Measurements from ENCODE around the gene MAP2K5. TPM values are rescaled to one million over a fixed set of nuclear protein-coding genes. Genes with fewer than 3 reads are reported as not detected.

The MAP2K5 gene
- total RNA-seq, 1 experiment from 2014 or later = 13.6 TPM

- ChIA-PET POLR2A (no interaction called here), CTCF (interaction anchor here (0.6 to 2.4 kb wide), 18 partner anchors 11 to 889 kb away, joined by 3 to 31 read pairs (median 4); partner anchors contain the start of gene SKOR1)
- ATAC-seq (no peak), DNase-seq (ENCODE audit: low spot score) (peak; percentile 47)
- Mint-ChIP-seq H3K27ac (no peak overlapping the region), H3K36me3 (peaks cover 2% of the 10 kb centered on the region; the same call in 1 of the 2 replicates), H3K4me1 (peaks cover 44% of the 10 kb centered on the region), H3K4me3 (peak overlapping the region; percentile 73), H3K27me3 (ENCODE audit: low read depth) (peaks cover 90% of the 10 kb centered on the region), H3K9me3 (no peaks in the 10 kb centered on the region)
- no peak for TF ChIP-seq HMGXB4 (CRISPR knock-in tag; IDR thresholded peaks at IDR 0.05)
- TF ChIP-seq, protein P1, sequence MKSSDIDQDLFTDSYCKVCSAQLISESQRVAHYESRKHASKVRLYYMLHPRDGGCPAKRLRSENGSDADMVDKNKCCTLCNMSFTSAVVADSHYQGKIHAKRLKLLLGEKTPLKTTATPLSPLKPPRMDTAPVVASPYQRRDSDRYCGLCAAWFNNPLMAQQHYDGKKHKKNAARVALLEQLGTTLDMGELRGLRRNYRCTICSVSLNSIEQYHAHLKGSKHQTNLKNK (CRISPR knock-in tag; IDR thresholded peaks at IDR 0.05) = no peak
- TF ChIP-seq E2F1 (CRISPR knock-in tag; IDR thresholded peaks at IDR 0.05) = no peak
- TF ChIP-seq TEAD4 (CRISPR knock-in tag; IDR thresholded peaks at IDR 0.05) = no peak
- no peak for TF ChIP-seq ZNF138 (CRISPR knock-in tag; conservative IDR thresholded peaks at IDR 0.05)
- TF ChIP-seq OVOL2 (CRISPR knock-in tag; IDR thresholded peaks at IDR 0.05; ENCODE audit: borderline replicate concordance) = no peak
- TF ChIP-seq, protein P2, sequence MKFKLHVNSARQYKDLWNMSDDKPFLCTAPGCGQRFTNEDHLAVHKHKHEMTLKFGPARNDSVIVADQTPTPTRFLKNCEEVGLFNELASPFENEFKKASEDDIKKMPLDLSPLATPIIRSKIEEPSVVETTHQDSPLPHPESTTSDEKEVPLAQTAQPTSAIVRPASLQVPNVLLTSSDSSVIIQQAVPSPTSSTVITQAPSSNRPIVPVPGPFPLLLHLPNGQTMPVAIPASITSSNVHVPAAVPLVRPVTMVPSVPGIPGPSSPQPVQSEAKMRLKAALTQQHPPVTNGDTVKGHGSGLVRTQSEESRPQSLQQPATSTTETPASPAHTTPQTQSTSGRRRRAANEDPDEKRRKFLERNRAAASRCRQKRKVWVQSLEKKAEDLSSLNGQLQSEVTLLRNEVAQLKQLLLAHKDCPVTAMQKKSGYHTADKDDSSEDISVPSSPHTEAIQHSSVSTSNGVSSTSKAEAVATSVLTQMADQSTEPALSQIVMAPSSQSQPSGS (CRISPR knock-in tag; IDR thresholded peaks at IDR 0.05; ENCODE audit: borderline replicate concordance, low read depth) = no peak
- no peak for TF ChIP-seq GRHL2 (CRISPR knock-in tag; IDR thresholded peaks at IDR 0.05; ENCODE audit: insufficient replicate concordance, severe bottlenecking)
- TF ChIP-seq RELA (CRISPR knock-in tag; IDR thresholded peaks at IDR 0.05; ENCODE audit: borderline replicate concordance) = no peak
- no peak for TF ChIP-seq TCF7 (CRISPR knock-in tag; IDR thresholded peaks at IDR 0.05; ENCODE audit: low read depth)
- no peak for TF ChIP-seq IRF1 (CRISPR knock-in tag; IDR thresholded peaks at IDR 0.05)
- TF ChIP-seq SOX15 (CRISPR knock-in tag; IDR thresholded peaks at IDR 0.05) = no peak
Observed at GRCh38 chr15:67836134-67836455, 293.6 kb downstream of the MAP2K5 start.

DNA sequence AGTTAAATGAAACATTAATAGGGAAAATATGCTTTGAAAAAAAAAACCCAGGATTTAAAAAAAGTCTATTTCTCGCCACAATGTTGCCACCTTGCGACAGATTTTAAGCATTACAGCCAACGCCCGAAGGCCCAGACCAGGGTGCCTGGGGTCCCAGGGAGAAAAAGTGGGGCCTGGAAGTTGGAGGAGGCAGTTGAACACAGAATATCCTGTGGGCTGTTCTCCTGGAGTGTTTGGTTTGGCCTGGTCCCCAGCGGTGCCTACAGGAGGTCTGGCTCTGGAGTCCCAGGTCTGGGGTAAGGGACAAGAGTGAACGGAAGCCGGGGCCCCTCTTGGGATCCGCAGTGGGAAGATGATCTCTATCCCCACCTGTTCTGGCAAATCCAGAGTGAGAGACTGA is 294.0 kb downstream of the MAP2K5 start:
- peaks cover 90% of the 10 kb centered on the region for H3K27me3 Mint-ChIP-seq (ENCODE audit: low read depth)
- no peak overlapping the region; the same call in 1 of the 2 replicates for H3K27ac Mint-ChIP-seq
- H3K36me3 Mint-ChIP-seq = peaks cover 2% of the 10 kb centered on the region; the same call in 1 of the 2 replicates
- H3K9me3 Mint-ChIP-seq = no peaks in the 10 kb centered on the region
- ChIA-PET CTCF (interaction anchor here (0.8 to 2.4 kb wide), 14 partner anchors 12 to 890 kb away, joined by 3 to 31 read pairs (median 5); partner anchors contain the start of gene SKOR1), POLR2A (no interaction called here)
- no peak for ATAC-seq
- peak overlapping the region; percentile 73 for H3K4me3 Mint-ChIP-seq
- peak; percentile 70 for DNase-seq (ENCODE audit: low spot score)
- peaks cover 48% of the 10 kb centered on the region for H3K4me1 Mint-ChIP-seq
- TF ChIP-seq, protein P3, sequence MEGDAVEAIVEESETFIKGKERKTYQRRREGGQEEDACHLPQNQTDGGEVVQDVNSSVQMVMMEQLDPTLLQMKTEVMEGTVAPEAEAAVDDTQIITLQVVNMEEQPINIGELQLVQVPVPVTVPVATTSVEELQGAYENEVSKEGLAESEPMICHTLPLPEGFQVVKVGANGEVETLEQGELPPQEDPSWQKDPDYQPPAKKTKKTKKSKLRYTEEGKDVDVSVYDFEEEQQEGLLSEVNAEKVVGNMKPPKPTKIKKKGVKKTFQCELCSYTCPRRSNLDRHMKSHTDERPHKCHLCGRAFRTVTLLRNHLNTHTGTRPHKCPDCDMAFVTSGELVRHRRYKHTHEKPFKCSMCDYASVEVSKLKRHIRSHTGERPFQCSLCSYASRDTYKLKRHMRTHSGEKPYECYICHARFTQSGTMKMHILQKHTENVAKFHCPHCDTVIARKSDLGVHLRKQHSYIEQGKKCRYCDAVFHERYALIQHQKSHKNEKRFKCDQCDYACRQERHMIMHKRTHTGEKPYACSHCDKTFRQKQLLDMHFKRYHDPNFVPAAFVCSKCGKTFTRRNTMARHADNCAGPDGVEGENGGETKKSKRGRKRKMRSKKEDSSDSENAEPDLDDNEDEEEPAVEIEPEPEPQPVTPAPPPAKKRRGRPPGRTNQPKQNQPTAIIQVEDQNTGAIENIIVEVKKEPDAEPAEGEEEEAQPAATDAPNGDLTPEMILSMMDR (IDR thresholded peaks at IDR 0.05) = peak; percentile 71
- TF ChIP-seq, protein P1 (CRISPR knock-in tag; IDR thresholded peaks at IDR 0.05) = no peak

- H3K4me3 Mint-ChIP-seq = no peak overlapping the region
- H3K9me3 Mint-ChIP-seq = no peaks in the 10 kb centered on the region
- ChIA-PET CTCF (no interaction called here), POLR2A (no interaction called here)
- ATAC-seq (no peak), DNase-seq (ENCODE audit: low spot score) (no peak)
- H3K4me1 Mint-ChIP-seq = peaks cover 51% of the 10 kb centered on the region
- no peak overlapping the region for H3K27ac Mint-ChIP-seq
- TF ChIP-seq CBFB (CRISPR knock-in tag; IDR thresholded peaks at IDR 0.05; ENCODE audit: low read depth) = no peak
- no peak for TF ChIP-seq E2F4 (CRISPR knock-in tag; IDR thresholded peaks at IDR 0.05; ENCODE audit: borderline replicate concordance, low read depth)
- TF ChIP-seq, protein P4, sequence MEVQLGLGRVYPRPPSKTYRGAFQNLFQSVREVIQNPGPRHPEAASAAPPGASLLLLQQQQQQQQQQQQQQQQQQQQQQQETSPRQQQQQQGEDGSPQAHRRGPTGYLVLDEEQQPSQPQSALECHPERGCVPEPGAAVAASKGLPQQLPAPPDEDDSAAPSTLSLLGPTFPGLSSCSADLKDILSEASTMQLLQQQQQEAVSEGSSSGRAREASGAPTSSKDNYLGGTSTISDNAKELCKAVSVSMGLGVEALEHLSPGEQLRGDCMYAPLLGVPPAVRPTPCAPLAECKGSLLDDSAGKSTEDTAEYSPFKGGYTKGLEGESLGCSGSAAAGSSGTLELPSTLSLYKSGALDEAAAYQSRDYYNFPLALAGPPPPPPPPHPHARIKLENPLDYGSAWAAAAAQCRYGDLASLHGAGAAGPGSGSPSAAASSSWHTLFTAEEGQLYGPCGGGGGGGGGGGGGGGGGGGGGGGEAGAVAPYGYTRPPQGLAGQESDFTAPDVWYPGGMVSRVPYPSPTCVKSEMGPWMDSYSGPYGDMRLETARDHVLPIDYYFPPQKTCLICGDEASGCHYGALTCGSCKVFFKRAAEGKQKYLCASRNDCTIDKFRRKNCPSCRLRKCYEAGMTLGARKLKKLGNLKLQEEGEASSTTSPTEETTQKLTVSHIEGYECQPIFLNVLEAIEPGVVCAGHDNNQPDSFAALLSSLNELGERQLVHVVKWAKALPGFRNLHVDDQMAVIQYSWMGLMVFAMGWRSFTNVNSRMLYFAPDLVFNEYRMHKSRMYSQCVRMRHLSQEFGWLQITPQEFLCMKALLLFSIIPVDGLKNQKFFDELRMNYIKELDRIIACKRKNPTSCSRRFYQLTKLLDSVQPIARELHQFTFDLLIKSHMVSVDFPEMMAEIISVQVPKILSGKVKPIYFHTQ (CRISPR knock-in tag; IDR thresholded peaks at IDR 0.05) = no peak
- no peak for TF ChIP-seq ZNF317 (CRISPR knock-in tag; IDR thresholded peaks at IDR 0.05; ENCODE audit: borderline replicate concordance, low read depth)
- H3K27me3 Mint-ChIP-seq (ENCODE audit: low read depth) = peaks cover 90% of the 10 kb centered on the region
- H3K36me3 Mint-ChIP-seq = peaks cover 2% of the 10 kb centered on the region; the same call in 1 of the 2 replicates
Observed at GRCh38 chr15:67836955-67837354, 294.5 kb downstream of the MAP2K5 start.

Measured in WTC11 (cell line).